Ishikawa (cell line): ENCODE data around the gene KHDC4.

Experiments used
- CREB1 ChIP-seq: IDR thresholded peaks from 2 replicates; pipeline ENCODE4 v1.6.1; 2012; ENCODE audit warnings: low read depth
- EGR1 ChIP-seq: IDR thresholded peaks from 2 replicates; pipeline ENCODE4 v1.6.1; 2012
- EP300 ChIP-seq: IDR thresholded peaks from 2 replicates; pipeline ENCODE4 v1.6.1; 2012; ENCODE audit warnings: borderline replicate concordance
- FOXM1 ChIP-seq: IDR thresholded peaks from 2 replicates; pipeline ENCODE4 v1.6.1; 2012; ENCODE audit warnings: low read depth, borderline replicate concordance
- TAF1 ChIP-seq: IDR thresholded peaks from 2 replicates; pipeline ENCODE4 v1.6.1; 2012; ENCODE audit warnings: low read depth, mild to moderate bottlenecking
- TCF12 ChIP-seq: IDR thresholded peaks from 2 replicates; pipeline ENCODE4 v1.6.1; 2012; ENCODE audit warnings: low read depth
- YY1 ChIP-seq: IDR thresholded peaks from 2 replicates; pipeline ENCODE4 v1.6.1; 2012; ENCODE audit warnings: low read depth

DNA sequence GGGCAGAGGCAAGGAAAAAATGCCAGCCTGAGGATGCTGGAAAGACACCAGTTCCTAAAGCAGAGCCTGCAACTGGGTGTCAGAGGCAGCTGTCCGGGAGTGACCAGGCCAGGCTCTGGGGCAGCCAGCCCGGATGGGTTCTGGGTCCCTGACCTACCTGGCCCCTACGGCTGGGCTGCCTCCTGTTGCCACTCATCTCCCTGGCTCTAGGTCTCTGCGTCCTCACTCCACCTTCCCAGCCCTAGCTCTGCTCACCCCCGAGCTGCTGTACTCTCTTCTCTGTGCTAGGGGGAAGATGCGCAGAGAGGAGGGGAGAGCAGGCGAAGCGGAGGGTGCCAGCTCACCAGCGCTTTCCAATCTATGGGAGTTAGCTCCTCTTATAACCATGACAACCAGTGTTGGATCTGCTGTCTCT lies 35.2 kb upstream of the KHDC4 start:
- no peak for TF ChIP-seq TAF1
- no peak for TF ChIP-seq EGR1
- no peak for TF ChIP-seq FOXM1
- no peak for TF ChIP-seq EP300
- no peak for TF ChIP-seq YY1
- no peak for TF ChIP-seq CREB1
- TF ChIP-seq TCF12: no peak
